ENCODE measurements around the gene SCGB1D1. TPM values are rescaled to one million over a fixed set of nuclear protein-coding genes. Genes with fewer than 3 reads are reported as not detected.

SCGB1D1 gene
- total and polyA plus RNA-seq, 10 of the 15 experiments (the other 5 are each of a cell fraction or from before 2014, with no cell fraction given): not detected

- no peak for TF ChIP-seq MEF2B (IDR thresholded peaks at IDR 0.05; ENCODE audit: partially characterized antibody, poor library complexity, severe bottlenecking)
These were observed 51.1 kb downstream of the SCGB1D1 start (continued) for GRCh38 chr11:62241095-62241494.

DNA sequence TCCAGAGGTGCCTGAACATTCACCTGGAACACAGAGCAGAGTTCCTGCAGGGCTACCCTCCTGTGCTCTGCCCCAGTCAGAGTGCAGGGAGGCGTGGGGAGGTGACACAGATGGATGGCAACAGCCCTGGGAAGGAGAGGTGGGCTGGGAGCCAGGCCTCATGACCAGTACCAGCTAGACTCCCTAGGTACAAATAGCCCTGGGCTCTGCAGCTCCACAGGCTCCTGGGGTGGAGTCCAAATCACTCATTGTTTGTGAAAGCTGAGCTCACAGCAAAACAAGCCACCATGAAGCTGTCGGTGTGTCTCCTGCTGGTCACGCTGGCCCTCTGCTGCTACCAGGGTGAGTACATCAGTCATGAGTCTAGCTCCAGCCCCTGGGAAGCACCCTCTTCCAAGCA, 52.0 kb downstream of the SCGB1D1 start, which contains the start of gene SCGB1D2:
SCGB1D2 (plus strand) TSS at position 219 of the 400 bp plus-strand sequence; CDS start at position 288, 69 bp downstream.
- H3K4me2 ChIP-seq (ENCODE audit: control insufficient read depth, insufficient read depth): no peak within 1 kb of the TSS
- H3K27me3 ChIP-seq (replicated peaks in 1 of 2; ENCODE audit: control insufficient read depth in 2 of 2, insufficient read depth in 2 of 2, low read length in 1 of 2): no peaks in the 10 kb centered on the region; a peak in 2 of 4 replicates
- H2AFZ ChIP-seq (ENCODE audit: control insufficient read depth, low read depth, low read length): no peak within 1 kb of the TSS
- H3K4me1 ChIP-seq (ENCODE audit: control insufficient read depth, insufficient read depth, low read length): no peaks in the 10 kb centered on the region
- H3K36me3 ChIP-seq (ENCODE audit: control insufficient read depth in 2 of 2, insufficient read depth in 2 of 2, low read length in 1 of 2): no peaks in the 10 kb centered on the region
- POLR2A ChIA-PET: no interaction called here
- no peak for ATAC-seq
- 7% methylated on average over 3 of the region's 3 CpGs for WGBS (ENCODE audit: insufficient coverage, insufficient replicate concordance, low lambda C conversion rate, missing lambda C conversion rate)
- H3K79me2 ChIP-seq (ENCODE audit: control insufficient read depth, insufficient read depth, low read length): no peaks in the 10 kb centered on the region
- RAD21 ChIA-PET (ENCODE audit: unreplicated experiment): interaction anchor here (2.0 kb wide), 1 partner anchor 69 kb away, joined by 11 read pairs; no protein-coding TSS in a partner anchor
- no peak within 1 kb of the TSS for H3K9ac ChIP-seq (ENCODE audit: control insufficient read depth, insufficient read depth, low read length)
- CTCF ChIA-PET: interaction anchor here (1.0 to 1.5 kb wide), 2 partner anchors 69 to 70 kb away, joined by 3 to 4 read pairs; no protein-coding TSS in a partner anchor
- no peaks in the 10 kb centered on the region for H4K20me1 ChIP-seq (ENCODE audit: control insufficient read depth, insufficient read depth)
- no peak for DNase-seq (ENCODE audit: low read depth, low spot score)
- in situ Hi-C loops (cut with MboI) (no loop called here), intact Hi-C loops (cut with micrococcal nuclease; ENCODE audit: unreplicated experiment) (no loop called here)
- no peak within 1 kb of the TSS for H3K4me3 ChIP-seq
- no peak for FAIRE-seq
- H3K9me3 ChIP-seq (replicated peaks; ENCODE audit: control insufficient read depth, insufficient read depth, low read length): no peaks in the 10 kb centered on the region
- H3K27ac ChIP-seq (ENCODE audit: control insufficient read depth, insufficient read depth): no peak within 1 kb of the TSS
- no TSS peak for BruUV-seq (replicated peaks)
- SMC1A ChIA-PET (ENCODE audit: uncharacterized antibody, unreplicated experiment): no interaction called here
- TF ChIP-seq KDM1A (IDR thresholded peaks at IDR 0.05; ENCODE audit: borderline replicate concordance) (no peak), GATAD2B (conservative IDR thresholded peaks at IDR 0.05; ENCODE audit: low read depth) (no peak), TCF3 (IDR thresholded peaks at IDR 0.05; ENCODE audit: borderline replicate concordance, insufficient read depth, low read depth, low read length) (no peak), SMARCA5 (IDR thresholded peaks at IDR 0.05) (no peak), ZNF274 (IDR thresholded peaks at IDR 0.05; ENCODE audit: insufficient read depth, insufficient read length) (no peak), IKZF1 (conservative IDR thresholded peaks at IDR 0.05) (no peak), RBBP5 (conservative IDR thresholded peaks at IDR 0.05) (no peak), TARDBP (IDR thresholded peaks at IDR 0.05; ENCODE audit: borderline replicate concordance) (no peak), NR2F1 (conservative IDR thresholded peaks at IDR 0.05) (no peak), RFX5 (IDR thresholded peaks at IDR 0.05; ENCODE audit: low read depth, low read length) (no peak)
- TF ChIP-seq, protein P1, sequence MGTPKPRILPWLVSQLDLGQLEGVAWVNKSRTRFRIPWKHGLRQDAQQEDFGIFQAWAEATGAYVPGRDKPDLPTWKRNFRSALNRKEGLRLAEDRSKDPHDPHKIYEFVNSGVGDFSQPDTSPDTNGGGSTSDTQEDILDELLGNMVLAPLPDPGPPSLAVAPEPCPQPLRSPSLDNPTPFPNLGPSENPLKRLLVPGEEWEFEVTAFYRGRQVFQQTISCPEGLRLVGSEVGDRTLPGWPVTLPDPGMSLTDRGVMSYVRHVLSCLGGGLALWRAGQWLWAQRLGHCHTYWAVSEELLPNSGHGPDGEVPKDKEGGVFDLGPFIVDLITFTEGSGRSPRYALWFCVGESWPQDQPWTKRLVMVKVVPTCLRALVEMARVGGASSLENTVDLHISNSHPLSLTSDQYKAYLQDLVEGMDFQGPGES (IDR thresholded peaks at IDR 0.05): no peak
- TF ChIP-seq, protein P2, sequence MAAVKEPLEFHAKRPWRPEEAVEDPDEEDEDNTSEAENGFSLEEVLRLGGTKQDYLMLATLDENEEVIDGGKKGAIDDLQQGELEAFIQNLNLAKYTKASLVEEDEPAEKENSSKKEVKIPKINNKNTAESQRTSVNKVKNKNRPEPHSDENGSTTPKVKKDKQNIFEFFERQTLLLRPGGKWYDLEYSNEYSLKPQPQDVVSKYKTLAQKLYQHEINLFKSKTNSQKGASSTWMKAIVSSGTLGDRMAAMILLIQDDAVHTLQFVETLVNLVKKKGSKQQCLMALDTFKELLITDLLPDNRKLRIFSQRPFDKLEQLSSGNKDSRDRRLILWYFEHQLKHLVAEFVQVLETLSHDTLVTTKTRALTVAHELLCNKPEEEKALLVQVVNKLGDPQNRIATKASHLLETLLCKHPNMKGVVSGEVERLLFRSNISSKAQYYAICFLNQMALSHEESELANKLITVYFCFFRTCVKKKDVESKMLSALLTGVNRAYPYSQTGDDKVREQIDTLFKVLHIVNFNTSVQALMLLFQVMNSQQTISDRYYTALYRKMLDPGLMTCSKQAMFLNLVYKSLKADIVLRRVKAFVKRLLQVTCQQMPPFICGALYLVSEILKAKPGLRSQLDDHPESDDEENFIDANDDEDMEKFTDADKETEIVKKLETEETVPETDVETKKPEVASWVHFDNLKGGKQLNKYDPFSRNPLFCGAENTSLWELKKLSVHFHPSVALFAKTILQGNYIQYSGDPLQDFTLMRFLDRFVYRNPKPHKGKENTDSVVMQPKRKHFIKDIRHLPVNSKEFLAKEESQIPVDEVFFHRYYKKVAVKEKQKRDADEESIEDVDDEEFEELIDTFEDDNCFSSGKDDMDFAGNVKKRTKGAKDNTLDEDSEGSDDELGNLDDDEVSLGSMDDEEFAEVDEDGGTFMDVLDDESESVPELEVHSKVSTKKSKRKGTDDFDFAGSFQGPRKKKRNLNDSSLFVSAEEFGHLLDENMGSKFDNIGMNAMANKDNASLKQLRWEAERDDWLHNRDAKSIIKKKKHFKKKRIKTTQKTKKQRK (IDR thresholded peaks at IDR 0.05; ENCODE audit: low read depth, low read length): no peak
- TF ChIP-seq, protein P3, sequence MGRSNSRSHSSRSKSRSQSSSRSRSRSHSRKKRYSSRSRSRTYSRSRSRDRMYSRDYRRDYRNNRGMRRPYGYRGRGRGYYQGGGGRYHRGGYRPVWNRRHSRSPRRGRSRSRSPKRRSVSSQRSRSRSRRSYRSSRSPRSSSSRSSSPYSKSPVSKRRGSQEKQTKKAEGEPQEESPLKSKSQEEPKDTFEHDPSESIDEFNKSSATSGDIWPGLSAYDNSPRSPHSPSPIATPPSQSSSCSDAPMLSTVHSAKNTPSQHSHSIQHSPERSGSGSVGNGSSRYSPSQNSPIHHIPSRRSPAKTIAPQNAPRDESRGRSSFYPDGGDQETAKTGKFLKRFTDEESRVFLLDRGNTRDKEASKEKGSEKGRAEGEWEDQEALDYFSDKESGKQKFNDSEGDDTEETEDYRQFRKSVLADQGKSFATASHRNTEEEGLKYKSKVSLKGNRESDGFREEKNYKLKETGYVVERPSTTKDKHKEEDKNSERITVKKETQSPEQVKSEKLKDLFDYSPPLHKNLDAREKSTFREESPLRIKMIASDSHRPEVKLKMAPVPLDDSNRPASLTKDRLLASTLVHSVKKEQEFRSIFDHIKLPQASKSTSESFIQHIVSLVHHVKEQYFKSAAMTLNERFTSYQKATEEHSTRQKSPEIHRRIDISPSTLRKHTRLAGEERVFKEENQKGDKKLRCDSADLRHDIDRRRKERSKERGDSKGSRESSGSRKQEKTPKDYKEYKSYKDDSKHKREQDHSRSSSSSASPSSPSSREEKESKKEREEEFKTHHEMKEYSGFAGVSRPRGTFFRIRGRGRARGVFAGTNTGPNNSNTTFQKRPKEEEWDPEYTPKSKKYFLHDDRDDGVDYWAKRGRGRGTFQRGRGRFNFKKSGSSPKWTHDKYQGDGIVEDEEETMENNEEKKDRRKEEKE (IDR thresholded peaks at IDR 0.05): no peak

All from GM12878 (cell line).